K562 (cell line): ENCODE measurements around the gene POLR3GL. TPM values are rescaled to one million over a fixed set of nuclear protein-coding genes. Genes with fewer than 3 reads are reported as not detected.

ENCODE experiments used
- DPF2 ChIP-seq: fragments of 450-650 bp; IDR thresholded peaks from 2 replicates; pipeline ENCODE4 v1.6.1; 2016
- E2F3 ChIP-seq: fragments of 250-450 bp; sonication (Bioruptor Pico); IDR thresholded peaks from 2 replicates; pipeline ENCODE4 v1.4.0; 2020; ENCODE audit warnings: mild to moderate bottlenecking
- MYC ChIP-seq, 2 experiments: fragments of 250-450 bp in 1 of 2; sonication (Bioruptor Pico) in 1 of 2; IDR thresholded peaks; 2 replicates each; pipeline versions ENCODE4 v1.5.1 to v1.6.1; 2012 to 2021; ENCODE audit warnings: low read depth in 2 of 2, borderline replicate concordance in 1 of 2, improper control_type of control experiment in 1 of 2, low read length in 1 of 2, mild to moderate bottlenecking in 1 of 2, moderate library complexity in 1 of 2
- POLR2AphosphoS5 ChIP-seq: IDR thresholded peaks from 2 replicates; pipeline ENCODE4 v1.6.1; 2011; ENCODE audit warnings: mild to moderate bottlenecking, low read depth, low read length, moderate library complexity; ENCODE audit not compliant: control insufficient read depth, insufficient read depth
- TAF15 ChIP-seq: fragments of 200-400 bp; formaldehyde crosslinking; IDR thresholded peaks from 2 replicates; pipeline ENCODE4 v1.6.1; 2017; ENCODE audit warnings: mild to moderate bottlenecking, low read depth, low read length, moderate library complexity
- TCF7L2 ChIP-seq: fragments of 150-350 bp; IDR thresholded peaks from 2 replicates; pipeline ENCODE4 v1.6.1; 2016; ENCODE audit warnings: low read depth, mild to moderate bottlenecking, low read length, moderate library complexity
- ZC3H11A ChIP-seq: IDR thresholded peaks from 2 replicates; pipeline ENCODE4 v1.6.1; 2012; ENCODE audit warnings: low read depth, low read length, improper control_type of control experiment
- ZNF436 ChIP-seq: fragments of 250-450, 450-650 bp; sonication (Bioruptor Pico); formaldehyde crosslinking; IDR thresholded peaks from 2 replicates; pipeline ENCODE4 v1.7.0; 2020; ENCODE audit warnings: mild to moderate bottlenecking
- polyA plus RNA-seq, 8 experiments: library from polyadenylated mRNA; depleted of rRNA in 4 of 8; stranded (reverse) in 5 of 8; unstranded in 3 of 8; fragments of >200 nt; fragmentation: Nextera tagmentation in 2 of 8; fragmentation: Illumina TruSeq in 1 of 8; extraction: Ambion mirVana in 2 of 8; extraction: Trizol in 1 of 8; gene quantifications; 2 replicates each; pipeline versions ENCODE4 v1.2.1 to v1.2.3, GENCODE V29; 2011 to 2014; ENCODE audit warnings: inconsistent platforms in 1 of 8, missing spikeins in 1 of 8
- total RNA-seq, 7 experiments: library from RNA; depleted of rRNA in 6 of 7; stranded (reverse); fragments of >200 nt in 6 of 7; fragmentation: Illumina TruSeq in 2 of 7; extraction: Trizol in 2 of 7; gene quantifications; 2 replicates each; pipeline versions ENCODE4 v1.2.1 to v1.2.3, GENCODE V29; 2011 to 2021; ENCODE audit warnings: low replicate concordance in 1 of 7
- TF ChIP-seq, protein P1 (sequence below): fragments of 450-650 bp; IDR thresholded peaks from 2 replicates; pipeline ENCODE4 v1.6.1; 2016; ENCODE audit warnings: low read depth
- TF ChIP-seq, protein P2 (sequence below): fragments of 450-650 bp; formaldehyde crosslinking; IDR thresholded peaks from 2 replicates; pipeline ENCODE4 v1.4.0; 2022; ENCODE audit warnings: missing genetic modification characterization
- TF ChIP-seq, protein P3 (sequence below): fragments of 450-650 bp; IDR thresholded peaks from 2 replicates; pipeline ENCODE4 v1.6.1; 2016; ENCODE audit warnings: borderline replicate concordance
- TF ChIP-seq, protein P4 (sequence below): fragments of 450-650 bp; IDR thresholded peaks from 2 replicates; pipeline ENCODE4 v1.6.1; 2016; ENCODE audit warnings: mild to moderate bottlenecking

Gene POLR3GL
- total and polyA plus RNA-seq, 9 of the 15 experiments (the other 6 are each of a cell fraction or from before 2014, with no cell fraction given), result 14.6 to 48.4 (median 38.2) TPM

DNA sequence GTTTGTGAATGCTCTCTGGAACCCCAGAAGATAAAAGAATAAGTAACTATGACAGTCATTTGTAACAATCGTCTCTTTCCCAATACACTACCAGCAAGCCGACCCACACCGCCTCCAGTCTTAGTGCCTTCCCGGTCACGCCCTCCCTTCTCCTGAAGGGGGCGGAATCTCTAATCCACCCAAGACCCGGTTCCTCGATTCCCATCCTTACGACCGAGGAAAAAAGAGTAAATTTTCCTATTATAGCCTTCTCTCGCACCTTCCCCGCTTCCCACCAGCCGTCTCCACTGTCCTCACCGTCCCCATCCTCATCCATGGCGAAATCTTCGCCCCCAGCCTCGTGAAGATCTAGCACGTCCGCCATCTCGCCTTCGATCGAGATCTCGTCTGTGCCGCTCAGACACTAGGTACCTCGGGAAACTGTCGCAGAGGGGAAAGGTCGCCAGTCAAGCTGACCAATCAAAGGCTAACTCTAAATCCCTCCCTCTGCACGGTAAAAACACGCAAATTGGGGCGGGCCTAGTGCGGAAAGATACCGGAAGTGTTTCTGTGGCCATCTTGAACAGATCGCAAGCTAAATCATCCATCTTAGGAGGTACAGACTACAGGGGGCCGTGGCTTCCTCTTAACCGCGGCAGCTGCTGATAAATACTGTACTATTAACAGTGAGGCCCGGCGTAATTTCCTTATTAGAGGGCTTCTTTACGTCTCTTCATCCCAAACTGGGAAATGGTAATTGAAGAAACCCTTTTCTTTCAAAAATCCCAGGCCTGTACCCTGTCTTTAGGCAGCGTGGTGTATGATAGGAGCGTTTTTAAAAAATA lies 37.2 kb upstream of the POLR3GL start, which contains the start of gene RBM8A (continued):
- TF ChIP-seq, protein P1, sequence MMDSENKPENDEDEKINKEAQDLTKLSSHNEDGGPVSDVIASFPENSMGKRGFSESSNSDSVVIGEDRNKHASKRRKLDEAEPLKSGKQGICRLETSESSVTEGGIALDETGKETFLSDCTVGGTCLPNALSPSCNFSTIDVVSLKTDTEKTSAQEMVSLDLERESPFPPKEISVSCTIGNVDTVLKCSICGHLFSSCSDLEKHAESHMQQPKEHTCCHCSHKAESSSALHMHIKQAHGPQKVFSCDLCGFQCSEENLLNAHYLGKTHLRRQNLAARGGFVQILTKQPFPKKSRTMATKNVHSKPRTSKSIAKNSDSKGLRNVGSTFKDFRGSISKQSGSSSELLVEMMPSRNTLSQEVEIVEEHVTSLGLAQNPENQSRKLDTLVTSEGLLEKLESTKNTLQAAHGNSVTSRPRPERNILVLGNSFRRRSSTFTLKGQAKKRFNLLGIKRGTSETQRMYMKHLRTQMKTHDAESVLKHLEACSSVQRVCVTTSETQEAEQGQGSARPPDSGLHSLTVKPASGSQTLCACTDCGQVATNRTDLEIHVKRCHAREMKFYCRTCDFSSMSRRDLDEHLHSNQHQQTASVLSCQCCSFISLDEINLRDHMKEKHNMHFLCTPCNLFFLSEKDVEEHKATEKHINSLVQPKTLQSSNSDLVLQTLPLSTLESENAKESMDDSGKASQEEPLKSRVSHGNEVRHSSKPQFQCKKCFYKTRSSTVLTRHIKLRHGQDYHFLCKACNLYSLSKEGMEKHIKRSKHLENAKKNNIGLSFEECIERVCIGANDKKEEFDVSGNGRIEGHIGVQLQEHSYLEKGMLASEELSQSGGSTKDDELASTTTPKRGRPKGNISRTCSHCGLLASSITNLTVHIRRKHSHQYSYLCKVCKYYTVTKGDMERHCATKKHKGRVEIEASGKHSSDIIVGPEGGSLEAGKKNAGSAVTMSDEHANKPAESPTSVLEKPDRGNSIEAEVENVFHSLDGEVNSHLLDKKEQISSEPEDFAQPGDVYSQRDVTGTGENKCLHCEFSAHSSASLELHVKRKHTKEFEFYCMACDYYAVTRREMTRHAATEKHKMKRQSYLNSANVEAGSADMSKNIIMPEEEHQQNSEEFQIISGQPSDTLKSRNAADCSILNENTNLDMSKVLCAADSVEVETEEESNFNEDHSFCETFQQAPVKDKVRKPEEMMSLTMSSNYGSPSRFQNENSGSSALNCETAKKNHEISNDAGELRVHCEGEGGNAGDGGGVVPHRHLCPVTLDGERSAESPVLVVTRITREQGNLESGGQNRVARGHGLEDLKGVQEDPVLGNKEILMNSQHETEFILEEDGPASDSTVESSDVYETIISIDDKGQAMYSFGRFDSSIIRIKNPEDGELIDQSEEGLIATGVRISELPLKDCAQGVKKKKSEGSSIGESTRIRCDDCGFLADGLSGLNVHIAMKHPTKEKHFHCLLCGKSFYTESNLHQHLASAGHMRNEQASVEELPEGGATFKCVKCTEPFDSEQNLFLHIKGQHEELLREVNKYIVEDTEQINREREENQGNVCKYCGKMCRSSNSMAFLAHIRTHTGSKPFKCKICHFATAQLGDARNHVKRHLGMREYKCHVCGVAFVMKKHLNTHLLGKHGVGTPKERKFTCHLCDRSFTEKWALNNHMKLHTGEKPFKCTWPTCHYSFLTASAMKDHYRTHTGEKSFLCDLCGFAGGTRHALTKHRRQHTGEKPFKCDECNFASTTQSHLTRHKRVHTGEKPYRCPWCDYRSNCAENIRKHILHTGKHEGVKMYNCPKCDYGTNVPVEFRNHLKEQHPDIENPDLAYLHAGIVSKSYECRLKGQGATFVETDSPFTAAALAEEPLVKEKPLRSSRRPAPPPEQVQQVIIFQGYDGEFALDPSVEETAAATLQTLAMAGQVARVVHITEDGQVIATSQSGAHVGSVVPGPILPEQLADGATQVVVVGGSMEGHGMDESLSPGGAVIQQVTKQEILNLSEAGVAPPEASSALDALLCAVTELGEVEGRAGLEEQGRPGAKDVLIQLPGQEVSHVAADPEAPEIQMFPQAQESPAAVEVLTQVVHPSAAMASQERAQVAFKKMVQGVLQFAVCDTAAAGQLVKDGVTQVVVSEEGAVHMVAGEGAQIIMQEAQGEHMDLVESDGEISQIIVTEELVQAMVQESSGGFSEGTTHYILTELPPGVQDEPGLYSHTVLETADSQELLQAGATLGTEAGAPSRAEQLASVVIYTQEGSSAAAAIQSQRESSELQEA, result peak; percentile 36; the same call in 1 of the 2 replicates
- TF ChIP-seq, protein P2, sequence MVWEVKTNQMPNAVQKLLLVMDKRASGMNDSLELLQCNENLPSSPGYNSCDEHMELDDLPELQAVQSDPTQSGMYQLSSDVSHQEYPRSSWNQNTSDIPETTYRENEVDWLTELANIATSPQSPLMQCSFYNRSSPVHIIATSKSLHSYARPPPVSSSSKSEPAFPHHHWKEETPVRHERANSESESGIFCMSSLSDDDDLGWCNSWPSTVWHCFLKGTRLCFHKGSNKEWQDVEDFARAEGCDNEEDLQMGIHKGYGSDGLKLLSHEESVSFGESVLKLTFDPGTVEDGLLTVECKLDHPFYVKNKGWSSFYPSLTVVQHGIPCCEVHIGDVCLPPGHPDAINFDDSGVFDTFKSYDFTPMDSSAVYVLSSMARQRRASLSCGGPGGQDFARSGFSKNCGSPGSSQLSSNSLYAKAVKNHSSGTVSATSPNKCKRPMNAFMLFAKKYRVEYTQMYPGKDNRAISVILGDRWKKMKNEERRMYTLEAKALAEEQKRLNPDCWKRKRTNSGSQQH (CRISPR knock-in tag), result peak; percentile 84; the same call in 1 of the 2 replicates
- TF ChIP-seq DPF2 (peak; percentile 72), E2F3 (CRISPR knock-in tag) (no peak), TAF15 (no peak), ZC3H11A (peak; percentile 98), TCF7L2 (no peak), MYC (IDR thresholded peaks at IDR 0.05; ENCODE audit: low read depth, low read length) (peak; percentile 81), MYC (CRISPR knock-in tag; IDR thresholded peaks at IDR 0.05; ENCODE audit: borderline replicate concordance, low read depth) (peak; percentile 60; the same call in 1 of the 2 replicates), POLR2AphosphoS5 (peak; percentile 89), ZNF436 (no peak)
- TF ChIP-seq, protein P3, sequence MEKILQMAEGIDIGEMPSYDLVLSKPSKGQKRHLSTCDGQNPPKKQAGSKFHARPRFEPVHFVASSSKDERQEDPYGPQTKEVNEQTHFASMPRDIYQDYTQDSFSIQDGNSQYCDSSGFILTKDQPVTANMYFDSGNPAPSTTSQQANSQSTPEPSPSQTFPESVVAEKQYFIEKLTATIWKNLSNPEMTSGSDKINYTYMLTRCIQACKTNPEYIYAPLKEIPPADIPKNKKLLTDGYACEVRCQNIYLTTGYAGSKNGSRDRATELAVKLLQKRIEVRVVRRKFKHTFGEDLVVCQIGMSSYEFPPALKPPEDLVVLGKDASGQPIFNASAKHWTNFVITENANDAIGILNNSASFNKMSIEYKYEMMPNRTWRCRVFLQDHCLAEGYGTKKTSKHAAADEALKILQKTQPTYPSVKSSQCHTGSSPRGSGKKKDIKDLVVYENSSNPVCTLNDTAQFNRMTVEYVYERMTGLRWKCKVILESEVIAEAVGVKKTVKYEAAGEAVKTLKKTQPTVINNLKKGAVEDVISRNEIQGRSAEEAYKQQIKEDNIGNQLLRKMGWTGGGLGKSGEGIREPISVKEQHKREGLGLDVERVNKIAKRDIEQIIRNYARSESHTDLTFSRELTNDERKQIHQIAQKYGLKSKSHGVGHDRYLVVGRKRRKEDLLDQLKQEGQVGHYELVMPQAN, result peak; percentile 97
- TF ChIP-seq, protein P4, sequence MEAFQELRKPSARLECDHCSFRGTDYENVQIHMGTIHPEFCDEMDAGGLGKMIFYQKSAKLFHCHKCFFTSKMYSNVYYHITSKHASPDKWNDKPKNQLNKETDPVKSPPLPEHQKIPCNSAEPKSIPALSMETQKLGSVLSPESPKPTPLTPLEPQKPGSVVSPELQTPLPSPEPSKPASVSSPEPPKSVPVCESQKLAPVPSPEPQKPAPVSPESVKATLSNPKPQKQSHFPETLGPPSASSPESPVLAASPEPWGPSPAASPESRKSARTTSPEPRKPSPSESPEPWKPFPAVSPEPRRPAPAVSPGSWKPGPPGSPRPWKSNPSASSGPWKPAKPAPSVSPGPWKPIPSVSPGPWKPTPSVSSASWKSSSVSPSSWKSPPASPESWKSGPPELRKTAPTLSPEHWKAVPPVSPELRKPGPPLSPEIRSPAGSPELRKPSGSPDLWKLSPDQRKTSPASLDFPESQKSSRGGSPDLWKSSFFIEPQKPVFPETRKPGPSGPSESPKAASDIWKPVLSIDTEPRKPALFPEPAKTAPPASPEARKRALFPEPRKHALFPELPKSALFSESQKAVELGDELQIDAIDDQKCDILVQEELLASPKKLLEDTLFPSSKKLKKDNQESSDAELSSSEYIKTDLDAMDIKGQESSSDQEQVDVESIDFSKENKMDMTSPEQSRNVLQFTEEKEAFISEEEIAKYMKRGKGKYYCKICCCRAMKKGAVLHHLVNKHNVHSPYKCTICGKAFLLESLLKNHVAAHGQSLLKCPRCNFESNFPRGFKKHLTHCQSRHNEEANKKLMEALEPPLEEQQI, result no peak
